Loucy (cell line): ENCODE measurements around the gene KCNAB3.

Source experiments
- CTCF ChIP-seq: fragments of 200-600 bp; sonication (generic); conservative IDR thresholded peaks from 2 replicates; pipeline ENCODE4 v1.5.1; 2014; ENCODE audit warnings: mild to moderate bottlenecking, antibody characterized with exemption, low read length
- EZH2phosphoT487 ChIP-seq: fragments of 200-600 bp; IDR thresholded peaks from 2 replicates; pipeline ENCODE4 v1.6.1; 2018; ENCODE audit warnings: antibody characterized with exemption, mild to moderate bottlenecking, moderate library complexity, borderline replicate concordance

GRCh38 chr17:7894226-7894625, 35.4 kb downstream of the KCNAB3 start:
- no peak for TF ChIP-seq CTCF
- no peak for TF ChIP-seq EZH2phosphoT487
